Activated naive CD8-positive, alpha-beta T cell treated with anti-CD3 and anti-CD28 coated beads, Interleukin-2, amount 50 U/mL, for 24 hours (primary cell): ENCODE measurements around the gene COX17.

Source experiments
- ATAC-seq: fragments of 150-1000 bp; cut with Tn5 transposase; one replicate; pipeline ENCODE4 v1.10.0; 2021
- DNase-seq: peaks from one replicate; pipeline ENCODE4 v3.0.0; 2021
- H3K27ac Mint-ChIP-seq: one replicate; pipeline ENCODE4 v1.8.0; 2021; ENCODE audit warnings: mild to moderate bottlenecking, mixed read lengths
- H3K27me3 Mint-ChIP-seq: one replicate; pipeline ENCODE4 v1.8.0; 2021; ENCODE audit warnings: mixed read lengths
- H3K36me3 Mint-ChIP-seq: one replicate; pipeline ENCODE4 v1.8.0; 2021; ENCODE audit warnings: low read depth, mixed read lengths
- H3K4me1 Mint-ChIP-seq: one replicate; pipeline ENCODE4 v1.8.0; 2021; ENCODE audit warnings: mixed read lengths
- H3K4me3 Mint-ChIP-seq: one replicate; pipeline ENCODE4 v1.8.0; 2021; ENCODE audit warnings: mild to moderate bottlenecking, moderate library complexity, mixed read lengths
- H3K9me3 Mint-ChIP-seq: one replicate; pipeline ENCODE4 v1.8.0; 2021; ENCODE audit warnings: mixed read lengths

Gene COX17

GRCh38 chr3:119676771-119677640 is at the start of gene COX17:
Gene COX17 (minus strand): TSS chr3:119677406. CDS start chr3:119677310, 96 bp downstream.
- peak within 1 kb of the TSS; percentile 99 for H3K27ac Mint-ChIP-seq
- DNase-seq (peak; percentile 94), ATAC-seq (peak; percentile 91)
- peaks cover 3% of the 10 kb centered on the region for H3K27me3 Mint-ChIP-seq
- peaks cover 18% of the 10 kb centered on the region for H3K36me3 Mint-ChIP-seq
- peak within 1 kb of the TSS; percentile 99 for H3K4me3 Mint-ChIP-seq
- peaks cover 3% of the 10 kb centered on the region for H3K9me3 Mint-ChIP-seq
- H3K4me1 Mint-ChIP-seq, result peaks cover 37% of the 10 kb centered on the region

GRCh38 chr3:119726909-119727308 is 49.7 kb upstream of the COX17 start:
- H3K9me3 Mint-ChIP-seq, result no peaks in the 10 kb centered on the region
- DNase-seq, result no peak
- H3K4me1 Mint-ChIP-seq, result no peaks in the 10 kb centered on the region
- H3K36me3 Mint-ChIP-seq, result no peaks in the 10 kb centered on the region
- H3K4me3 Mint-ChIP-seq, result no peak overlapping the region
- no peak overlapping the region for H3K27ac Mint-ChIP-seq
- H3K27me3 Mint-ChIP-seq, result no peaks in the 10 kb centered on the region
- ATAC-seq, result no peak

- Mint-ChIP-seq H3K4me3 (no peak overlapping the region), H3K27me3 (no peaks in the 10 kb centered on the region), H3K27ac (no peak overlapping the region), H3K4me1 (no peaks in the 10 kb centered on the region), H3K36me3 (no peaks in the 10 kb centered on the region), H3K9me3 (no peaks in the 10 kb centered on the region)
- ATAC-seq (no peak), DNase-seq (no peak)
These were observed 45.8 kb upstream of the COX17 start for GRCh38 chr3:119723022-119723421.

GRCh38 chr3:119717520-119717919 is 40.3 kb upstream of the COX17 start:
- H3K4me3 Mint-ChIP-seq, result no peak overlapping the region
- no peaks in the 10 kb centered on the region for H3K36me3 Mint-ChIP-seq
- no peaks in the 10 kb centered on the region for H3K27me3 Mint-ChIP-seq
- no peaks in the 10 kb centered on the region for H3K4me1 Mint-ChIP-seq
- no peak overlapping the region for H3K27ac Mint-ChIP-seq
- DNase-seq (no peak), ATAC-seq (no peak)
- no peaks in the 10 kb centered on the region for H3K9me3 Mint-ChIP-seq

- H3K9me3 Mint-ChIP-seq, result no peaks in the 10 kb centered on the region
- H3K27ac Mint-ChIP-seq, result no peak overlapping the region
- no peaks in the 10 kb centered on the region for H3K4me1 Mint-ChIP-seq
- DNase-seq (no peak), ATAC-seq (no peak)
- no peaks in the 10 kb centered on the region for H3K27me3 Mint-ChIP-seq
- no peaks in the 10 kb centered on the region for H3K36me3 Mint-ChIP-seq
- H3K4me3 Mint-ChIP-seq, result no peak overlapping the region
These were observed 39.8 kb upstream of the COX17 start for GRCh38 chr3:119716998-119717397.

- no peak overlapping the region for H3K4me3 Mint-ChIP-seq
- DNase-seq (no peak), ATAC-seq (no peak)
- H3K27ac Mint-ChIP-seq, result no peak overlapping the region
- H3K4me1 Mint-ChIP-seq, result no peaks in the 10 kb centered on the region
- H3K9me3 Mint-ChIP-seq, result no peaks in the 10 kb centered on the region
- no peaks in the 10 kb centered on the region for H3K36me3 Mint-ChIP-seq
- peaks cover 2% of the 10 kb centered on the region for H3K27me3 Mint-ChIP-seq
These were observed 37.9 kb upstream of the COX17 start for GRCh38 chr3:119715105-119715504.

- no peak for DNase-seq
- Mint-ChIP-seq H3K9me3 (peaks cover 11% of the 10 kb centered on the region), H3K27ac (no peak overlapping the region), H3K4me3 (peak overlapping the region; percentile 67), H3K4me1 (peaks cover 38% of the 10 kb centered on the region), H3K27me3 (peaks cover 13% of the 10 kb centered on the region), H3K36me3 (peaks cover 4% of the 10 kb centered on the region)
- ATAC-seq, result no peak
These were observed 26.8 kb upstream of the COX17 start for GRCh38 chr3:119703820-119704531.

- peaks cover 38% of the 10 kb centered on the region for H3K4me1 Mint-ChIP-seq
- peak; percentile 87 for ATAC-seq
- H3K4me3 Mint-ChIP-seq, result peak within 1 kb of the TSS; percentile 67
- peak; percentile 89 for DNase-seq
- peaks cover 11% of the 10 kb centered on the region for H3K9me3 Mint-ChIP-seq
- H3K27me3 Mint-ChIP-seq, result peaks cover 13% of the 10 kb centered on the region
- peak within 1 kb of the TSS; percentile 56 for H3K27ac Mint-ChIP-seq
- H3K36me3 Mint-ChIP-seq, result peaks cover 4% of the 10 kb centered on the region
These were observed 25.6 kb upstream of the COX17 start, which contains the start of gene CFAP91 for GRCh38 chr3:119702530-119703527. Gene CFAP91 (plus strand): TSS chr3:119703022. CDS start chr3:119703099, 77 bp downstream.

GRCh38 chr3:119700920-119701734 is 23.9 kb upstream of the COX17 start:
- Mint-ChIP-seq H3K27ac (peak overlapping the region; percentile 93), H3K4me3 (no peak overlapping the region), H3K4me1 (peaks cover 38% of the 10 kb centered on the region), H3K9me3 (peaks cover 11% of the 10 kb centered on the region), H3K36me3 (peaks cover 4% of the 10 kb centered on the region), H3K27me3 (peaks cover 13% of the 10 kb centered on the region)
- DNase-seq, result no peak
- peak; percentile 17 for ATAC-seq

GRCh38 chr3:119700269-119700919 is 23.2 kb upstream of the COX17 start:
- DNase-seq (peak; percentile 16), ATAC-seq (peak; percentile 47)
- Mint-ChIP-seq H3K27ac (peak overlapping the region; percentile 93), H3K9me3 (peaks cover 11% of the 10 kb centered on the region), H3K36me3 (peaks cover 4% of the 10 kb centered on the region), H3K4me3 (peak overlapping the region; percentile 30), H3K4me1 (peaks cover 38% of the 10 kb centered on the region), H3K27me3 (peaks cover 15% of the 10 kb centered on the region)

GRCh38 chr3:119697394-119697793 is 20.2 kb upstream of the COX17 start:
- peaks cover 4% of the 10 kb centered on the region for H3K36me3 Mint-ChIP-seq

GRCh38 chr3:119695480-119695879 is 18.3 kb upstream of the COX17 start:
- Mint-ChIP-seq H3K36me3 (peaks cover under 1% of the 10 kb centered on the region), H3K27me3 (peaks cover 4% of the 10 kb centered on the region), H3K27ac (no peak overlapping the region), H3K9me3 (peaks cover 3% of the 10 kb centered on the region), H3K4me1 (peaks cover 12% of the 10 kb centered on the region), H3K4me3 (no peak overlapping the region)
- ATAC-seq (no peak), DNase-seq (no peak)

More at GRCh38 chr3:119697394-119697793, 20.2 kb upstream of the COX17 start:
- Mint-ChIP-seq H3K27me3 (peaks cover 2% of the 10 kb centered on the region), H3K27ac (no peak overlapping the region), H3K4me3 (no peak overlapping the region), H3K9me3 (peaks cover 11% of the 10 kb centered on the region), H3K4me1 (peaks cover 31% of the 10 kb centered on the region)
- no peak for ATAC-seq
- DNase-seq, result no peak
